Upper lobe of right lung (tissue), 1 donor: ENCODE data around the gene PML. TPM values are rescaled to one million over a fixed set of nuclear protein-coding genes. Genes with fewer than 3 reads are reported as not detected.

Source experiments
- ATAC-seq: fragments of 200-7000 bp; cut with Tn5 transposase; one replicate; pipeline ENCODE4 v1.9.1; 2020; ENCODE audit warnings: mild to moderate bottlenecking, moderate library complexity
- DNase-seq: peaks from one replicate; pipeline ENCODE4 v3.0.0-alpha.2; 2020
- H3K27ac ChIP-seq: fragments of 200-600 bp; one replicate; pipeline ENCODE4 v1.8.0; 2022
- H3K27me3 ChIP-seq: fragments of 200-600 bp; one replicate; pipeline ENCODE4 v1.8.0; 2022; ENCODE audit warnings: mild to moderate bottlenecking
- H3K36me3 ChIP-seq: fragments of 200-600 bp; one replicate; pipeline ENCODE4 v1.8.0; 2022
- H3K4me1 ChIP-seq: fragments of 200-600 bp; one replicate; pipeline ENCODE4 v1.8.0; 2022
- H3K4me3 ChIP-seq: fragments of 200-600 bp; one replicate; pipeline ENCODE4 v1.8.0; 2022; ENCODE audit warnings: mild to moderate bottlenecking
- H3K9me3 ChIP-seq: fragments of 200-600 bp; one replicate; pipeline ENCODE4 v1.8.0; 2022
- CTCF ChIP-seq: fragments of 200-600 bp; IDR thresholded peaks from one replicate; pipeline ENCODE4 v1.8.0; 2022; ENCODE audit warnings: antibody characterized with exemption
- intact Hi-C: fragments of 100-400 bp; cut with DNase I; formaldehyde crosslinking; loops from one replicate; pipeline ENCODE4 v1.11.0; 2022
- total RNA-seq: library from RNA; stranded (reverse); fragmentation: NEBNext Ultra II Directional; extraction: Animal tissue kit (Norgen Biotek cat#: 25700); gene quantifications from one replicate; pipeline ENCODE4 v1.2.1, GENCODE V29; 2021
- donor health status: DM: no; HTN: yes; CAD: no; lungs with severe emphysema.

PML gene
- total RNA-seq, 1 donor from 2014 or later = 82.9 TPM

GRCh38 chr15:73948396-73948795 lies 46.1 kb upstream of the PML start:
- ATAC-seq = no peak
- DNase-seq = peak; percentile 6
- no peak overlapping the region for H3K4me3 ChIP-seq
- H3K27ac ChIP-seq = no peak overlapping the region
- peaks cover 9% of the 10 kb centered on the region for H3K4me1 ChIP-seq
- no peaks in the 10 kb centered on the region for H3K36me3 ChIP-seq
- H3K9me3 ChIP-seq = no peaks in the 10 kb centered on the region
- H3K27me3 ChIP-seq = no peaks in the 10 kb centered on the region
- TF ChIP-seq CTCF = no peak
- intact Hi-C loops = no loop called here

- Histone ChIP-seq H3K4me1 (peaks cover 9% of the 10 kb centered on the region), H3K9me3 (no peaks in the 10 kb centered on the region), H3K4me3 (no peak overlapping the region), H3K27ac (no peak overlapping the region), H3K36me3 (no peaks in the 10 kb centered on the region), H3K27me3 (no peaks in the 10 kb centered on the region)
- no peak for TF ChIP-seq CTCF
- intact Hi-C loops = no loop called here
- ATAC-seq (no peak), DNase-seq (peak; percentile 19)
Measured at GRCh38 chr15:73948982-73949381, 45.5 kb upstream of the PML start.

- H3K4me1 ChIP-seq = peaks cover 9% of the 10 kb centered on the region
- DNase-seq (peak; percentile 27), ATAC-seq (no peak)
- no peak for TF ChIP-seq CTCF
- intact Hi-C loops = no loop called here
- H3K9me3 ChIP-seq = no peaks in the 10 kb centered on the region
- no peaks in the 10 kb centered on the region for H3K36me3 ChIP-seq
- H3K27ac ChIP-seq = no peak overlapping the region
- H3K4me3 ChIP-seq = no peak overlapping the region
- H3K27me3 ChIP-seq = no peaks in the 10 kb centered on the region
Measured at GRCh38 chr15:73949496-73949895, 45.0 kb upstream of the PML start.

- Histone ChIP-seq H3K9me3 (no peaks in the 10 kb centered on the region), H3K27me3 (no peaks in the 10 kb centered on the region), H3K4me1 (peaks cover 9% of the 10 kb centered on the region), H3K4me3 (no peak overlapping the region), H3K36me3 (no peaks in the 10 kb centered on the region), H3K27ac (peak overlapping the region; percentile 49)
- DNase-seq (peak; percentile 46), ATAC-seq (no peak)
- intact Hi-C loops = no loop called here
- TF ChIP-seq CTCF = no peak
Measured at GRCh38 chr15:73950479-73950830, 44.1 kb upstream of the PML start.

- Histone ChIP-seq H3K4me1 (peaks cover 10% of the 10 kb centered on the region), H3K27ac (peak overlapping the region; percentile 91), H3K27me3 (no peaks in the 10 kb centered on the region), H3K4me3 (no peak overlapping the region), H3K36me3 (no peaks in the 10 kb centered on the region), H3K9me3 (no peaks in the 10 kb centered on the region)
- ATAC-seq = peak; percentile 96
- DNase-seq = peak; percentile 93
- TF ChIP-seq CTCF = peak; percentile 86
- intact Hi-C loops = no loop called here
Measured at GRCh38 chr15:73950831-73951561, 43.5 kb upstream of the PML start.

GRCh38 chr15:73951601-73952000 lies 42.9 kb upstream of the PML start:
- H3K27ac ChIP-seq = peak overlapping the region; percentile 91
- DNase-seq (peak; percentile 63), ATAC-seq (no peak)
- no peaks in the 10 kb centered on the region for H3K27me3 ChIP-seq
- H3K36me3 ChIP-seq = no peaks in the 10 kb centered on the region
- intact Hi-C loops = no loop called here
- H3K4me1 ChIP-seq = peaks cover 15% of the 10 kb centered on the region
- H3K9me3 ChIP-seq = no peaks in the 10 kb centered on the region
- H3K4me3 ChIP-seq = no peak overlapping the region
- TF ChIP-seq CTCF = no peak
